Measurements from ENCODE around the gene RAP1A.

The RAP1A gene

DNA sequence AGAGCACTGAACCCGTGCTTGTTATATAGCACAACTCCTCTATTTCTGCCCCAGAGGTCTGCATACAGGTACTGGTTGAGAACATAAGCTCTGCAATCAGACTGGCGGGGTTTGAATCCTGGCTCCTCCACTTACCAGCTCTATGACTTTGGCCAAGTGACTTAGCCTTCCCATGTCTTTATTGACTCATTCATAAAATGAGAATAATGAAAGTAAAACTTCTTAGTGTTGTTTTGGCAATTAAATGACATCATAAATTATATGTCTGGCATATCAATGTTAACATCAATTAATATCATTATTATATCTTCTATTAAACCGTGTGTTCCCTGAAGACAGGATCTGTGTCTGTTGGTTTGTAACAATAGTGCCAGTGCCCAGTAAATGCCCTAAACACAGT, 115.3 kb downstream of the RAP1A start:
- Histone ChIP-seq H3K9me3 (ENCODE audit: control insufficient read depth, insufficient read depth, low read length) (no peaks in the 10 kb centered on the region), H3K4me2 (ENCODE audit: low read length) (no peak overlapping the region), H3K4me1 (ENCODE audit: control insufficient read depth, low read length) (peaks cover 30% of the 10 kb centered on the region), H3K27me3 (ENCODE audit: control insufficient read depth, low read length) (peaks cover 5% of the 10 kb centered on the region), H3K4me3 (ENCODE audit: low read length) (no peak overlapping the region), H3K27ac (ENCODE audit: low read depth, low read length) (no peak overlapping the region), H3F3A (ENCODE audit: control insufficient read depth, insufficient read depth) (peaks cover 3% of the 10 kb centered on the region; the same call in 1 of the 2 replicates), H3K79me2 (ENCODE audit: control insufficient read depth, low read length) (no peaks in the 10 kb centered on the region), H3K36me3 (ENCODE audit: control insufficient read depth, low read length) (no peaks in the 10 kb centered on the region), H3K9me2 (replicated peaks; ENCODE audit: control insufficient read depth, low read length) (no peaks in the 10 kb centered on the region), H4K20me1 (ENCODE audit: control insufficient read depth, insufficient read depth, low read depth, low read length) (no peaks in the 10 kb centered on the region)
- TF ChIP-seq EZH2phosphoT487 (IDR thresholded peaks at IDR 0.05; ENCODE audit: borderline replicate concordance, low read length) (no peak), CTCF (IDR thresholded peaks at IDR 0.05; ENCODE audit: low read depth, low read length, poor library complexity, severe bottlenecking) (no peak)

DNA sequence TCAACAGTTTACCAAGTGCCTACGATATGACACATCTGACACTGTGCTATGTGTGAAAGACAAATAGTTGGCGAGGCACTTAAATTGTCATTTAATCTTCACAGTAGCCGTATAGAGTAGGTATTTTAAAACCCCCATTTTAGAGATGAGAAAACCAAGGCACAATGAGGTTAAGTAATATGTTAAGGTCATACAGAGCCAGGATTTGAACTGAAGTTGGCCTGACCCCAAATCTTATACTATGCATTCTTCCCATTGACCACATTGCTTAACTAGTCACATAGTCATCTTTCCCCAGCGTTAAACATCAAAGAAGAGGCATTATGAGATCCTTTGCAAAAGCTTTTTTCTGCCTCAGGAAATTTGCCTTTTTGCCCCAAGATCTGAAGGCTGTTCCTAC, 115.7 kb downstream of the RAP1A start:
- Histone ChIP-seq H4K20me1 (ENCODE audit: control insufficient read depth, insufficient read depth, low read depth, low read length) (no peaks in the 10 kb centered on the region), H3K79me2 (ENCODE audit: control insufficient read depth, low read length) (no peaks in the 10 kb centered on the region), H3K4me3 (ENCODE audit: low read length) (no peak overlapping the region), H3K27me3 (ENCODE audit: control insufficient read depth, low read length) (peaks cover 9% of the 10 kb centered on the region), H3F3A (ENCODE audit: control insufficient read depth, insufficient read depth) (peaks cover 3% of the 10 kb centered on the region; the same call in 1 of the 2 replicates), H3K4me2 (ENCODE audit: low read length) (no peak overlapping the region), H3K9me2 (replicated peaks; ENCODE audit: control insufficient read depth, low read length) (no peaks in the 10 kb centered on the region), H3K9me3 (ENCODE audit: control insufficient read depth, insufficient read depth, low read length) (no peaks in the 10 kb centered on the region), H3K4me1 (ENCODE audit: control insufficient read depth, low read length) (peaks cover 34% of the 10 kb centered on the region), H3K36me3 (ENCODE audit: control insufficient read depth, low read length) (no peaks in the 10 kb centered on the region), H3K27ac (ENCODE audit: low read depth, low read length) (no peak overlapping the region)
- TF ChIP-seq EZH2phosphoT487 (IDR thresholded peaks at IDR 0.05; ENCODE audit: borderline replicate concordance, low read length) (no peak), CTCF (IDR thresholded peaks at IDR 0.05; ENCODE audit: low read depth, low read length, poor library complexity, severe bottlenecking) (no peak)

- TF ChIP-seq EZH2phosphoT487 (IDR thresholded peaks at IDR 0.05; ENCODE audit: borderline replicate concordance, low read length) (no peak), CTCF (IDR thresholded peaks at IDR 0.05; ENCODE audit: low read depth, low read length, poor library complexity, severe bottlenecking) (no peak)
- no peak overlapping the region for H3K27ac ChIP-seq (ENCODE audit: low read depth, low read length)
Observed at GRCh38 chr1:111735858-111736544, 116.4 kb downstream of the RAP1A start.

More at GRCh38 chr1:111735858-111736544, 116.4 kb downstream of the RAP1A start:
- no peak overlapping the region for H3K4me2 ChIP-seq (ENCODE audit: low read length)
- no peaks in the 10 kb centered on the region for H3K36me3 ChIP-seq (ENCODE audit: control insufficient read depth, low read length)
- no peaks in the 10 kb centered on the region for H3K9me2 ChIP-seq (replicated peaks; ENCODE audit: control insufficient read depth, low read length)
- peaks cover 3% of the 10 kb centered on the region; the same call in 1 of the 2 replicates for H3F3A ChIP-seq (ENCODE audit: control insufficient read depth, insufficient read depth)
- H3K79me2 ChIP-seq (ENCODE audit: control insufficient read depth, low read length): no peaks in the 10 kb centered on the region
- peaks cover 37% of the 10 kb centered on the region for H3K4me1 ChIP-seq (ENCODE audit: control insufficient read depth, low read length)
- H3K27me3 ChIP-seq (ENCODE audit: control insufficient read depth, low read length): peaks cover 13% of the 10 kb centered on the region
- H4K20me1 ChIP-seq (ENCODE audit: control insufficient read depth, insufficient read depth, low read depth, low read length): no peaks in the 10 kb centered on the region
- no peak overlapping the region for H3K4me3 ChIP-seq (ENCODE audit: low read length)
- H3K9me3 ChIP-seq (ENCODE audit: control insufficient read depth, insufficient read depth, low read length): no peaks in the 10 kb centered on the region

Data from DOHH2 (cell line).